Measurements from ENCODE around the gene TANC1.

Gene TANC1

DNA sequence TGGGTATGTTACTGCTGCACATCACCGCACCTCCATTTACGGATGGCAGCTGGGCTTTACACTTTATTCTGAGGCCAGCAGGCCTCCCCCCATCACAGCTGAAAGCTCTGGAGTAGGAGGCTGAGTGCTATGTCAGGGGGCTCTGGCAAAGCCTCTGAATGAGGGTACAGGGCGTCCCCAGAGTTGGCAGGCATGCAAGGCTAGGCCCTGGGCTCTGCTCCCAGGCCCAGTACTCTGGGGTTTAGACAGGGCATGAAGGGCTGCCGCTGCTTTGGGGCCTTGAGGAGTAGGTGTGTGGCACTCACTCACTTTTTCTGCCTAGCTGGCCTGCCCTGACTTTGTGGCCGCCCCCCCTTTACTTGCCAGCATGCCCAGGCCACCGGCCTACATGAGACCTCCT, 227.3 kb downstream of the TANC1 start:
- DNase-seq (ENCODE audit: low read depth in 1 of 2, low spot score in 1 of 2) = no peak
- in situ Hi-C loops (cut with HindIII; ENCODE audit: low pct_unique_long_range_greater_than_20kb, low sequenced_read_pairs) = no loop called here

DNA sequence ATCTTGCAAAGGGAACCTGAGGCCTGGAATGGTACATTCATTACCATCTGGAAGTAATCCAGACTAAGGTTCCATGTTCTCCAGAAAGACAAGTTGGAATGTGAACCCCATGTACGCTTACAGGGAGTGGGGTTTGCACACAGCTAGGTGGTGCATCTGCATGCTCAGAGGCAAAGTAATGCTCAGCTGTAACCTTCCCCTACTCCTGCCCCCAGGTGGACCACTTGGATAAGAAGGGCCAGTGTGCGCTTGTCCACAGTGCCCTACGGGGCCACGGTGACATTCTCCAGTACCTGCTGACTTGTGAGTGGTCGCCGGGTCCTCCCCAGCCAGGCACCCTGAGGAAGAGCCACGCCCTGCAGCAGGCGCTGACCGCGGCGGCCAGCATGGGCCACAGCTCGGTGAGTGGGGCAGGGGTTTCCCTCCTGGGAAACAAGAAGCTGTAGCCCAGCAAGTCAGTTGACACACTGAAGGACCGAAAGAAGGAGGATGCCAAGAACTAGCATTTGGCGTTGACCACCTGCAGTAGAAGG, 228.0 kb downstream of the TANC1 start:
- in situ Hi-C loops (cut with HindIII; ENCODE audit: low pct_unique_long_range_greater_than_20kb, low sequenced_read_pairs) = no loop called here
- TF ChIP-seq JUND (IDR thresholded peaks at IDR 0.05; ENCODE audit: low read depth) = no peak

More for the DNA sequence above, 227.3 kb downstream of the TANC1 start:
- no peak for TF ChIP-seq JUND (IDR thresholded peaks at IDR 0.05; ENCODE audit: low read depth)

DNA sequence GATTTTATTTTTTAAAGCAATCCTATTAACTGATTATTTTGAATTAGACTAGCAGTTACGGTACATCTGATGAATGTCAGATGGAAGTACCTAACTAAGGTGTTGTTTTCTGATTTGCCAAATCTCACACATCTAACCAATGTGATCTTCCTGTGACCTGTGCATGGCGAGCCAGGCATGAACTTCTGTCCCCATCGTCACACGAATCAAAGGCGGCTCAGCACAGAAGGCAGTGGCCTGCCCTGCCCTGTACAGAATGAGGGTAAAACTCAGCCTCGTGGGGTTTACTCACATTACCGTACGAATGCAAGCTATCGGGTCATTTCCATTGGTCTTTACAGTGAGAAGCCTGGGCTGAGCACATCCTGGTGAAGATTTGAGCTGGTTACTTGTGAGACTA, 230.8 kb downstream of the TANC1 start:
- DNase-seq (ENCODE audit: low read depth in 1 of 2, low spot score in 1 of 2) = no peak
- in situ Hi-C loops (cut with HindIII; ENCODE audit: low pct_unique_long_range_greater_than_20kb, low sequenced_read_pairs) = no loop called here
- no peak for TF ChIP-seq JUND (IDR thresholded peaks at IDR 0.05; ENCODE audit: low read depth)

More for the DNA sequence above, 228.0 kb downstream of the TANC1 start:
- DNase-seq (ENCODE audit: low read depth in 1 of 2, low spot score in 1 of 2) = no peak

DNA sequence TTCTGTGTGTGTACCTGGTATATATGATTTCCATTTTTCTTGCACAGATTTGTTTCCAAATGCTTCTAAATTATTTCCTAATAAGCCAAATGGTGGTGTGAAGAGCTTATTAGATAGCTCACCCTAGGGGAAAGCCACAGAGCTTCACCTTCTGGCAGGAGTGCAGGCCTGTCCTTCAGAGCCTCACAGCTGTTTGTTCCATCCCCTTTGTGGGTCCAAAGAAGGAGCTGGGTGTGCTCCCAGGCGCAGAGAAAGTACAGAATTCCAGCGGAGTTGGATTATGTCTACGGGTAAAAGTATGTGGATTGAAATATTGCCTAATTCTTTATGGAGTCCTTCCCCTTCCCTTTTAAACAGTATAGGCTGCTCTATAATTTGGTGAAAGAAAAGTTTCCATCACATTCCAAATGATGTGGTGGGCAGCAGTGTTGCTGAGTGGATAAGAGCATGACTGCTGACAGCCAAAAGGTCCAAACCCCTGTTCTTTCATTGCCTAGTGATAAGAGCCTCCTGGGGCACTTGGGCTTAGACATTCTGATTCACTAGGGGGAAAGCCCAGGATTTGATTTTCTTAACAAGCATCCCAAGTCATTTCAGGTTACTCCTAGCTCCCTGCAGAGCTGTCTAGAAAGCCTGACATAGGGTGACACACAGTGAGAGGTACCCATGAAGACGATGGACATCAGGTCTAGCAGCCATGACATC, 231.5 kb downstream of the TANC1 start:
- TF ChIP-seq JUND (IDR thresholded peaks at IDR 0.05; ENCODE audit: low read depth) = no peak
- no peak for DNase-seq (ENCODE audit: low read depth in 1 of 2, low spot score in 1 of 2)
- in situ Hi-C loops (cut with HindIII; ENCODE audit: low pct_unique_long_range_greater_than_20kb, low sequenced_read_pairs) = no loop called here

DNA sequence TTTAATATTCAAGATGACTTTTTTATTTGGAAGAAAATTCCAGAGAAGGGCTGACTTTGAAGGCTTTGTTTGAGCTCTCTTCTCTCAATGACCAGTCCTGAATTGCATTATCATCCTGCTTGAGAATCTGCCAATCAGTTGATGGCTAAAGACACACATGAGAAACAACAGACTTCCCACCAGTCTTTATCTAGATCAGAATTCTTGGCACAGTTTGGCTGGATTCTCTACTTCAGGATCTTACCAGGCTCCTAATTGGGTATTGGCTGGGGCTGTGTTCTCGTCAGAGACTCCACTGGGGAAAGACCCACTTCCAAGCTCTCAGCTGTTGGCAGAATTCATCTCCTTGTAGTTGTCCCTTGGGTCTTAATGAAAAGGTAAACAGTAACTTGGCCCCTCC, 232.1 kb downstream of the TANC1 start:
- in situ Hi-C loops (cut with HindIII; ENCODE audit: low pct_unique_long_range_greater_than_20kb, low sequenced_read_pairs) = no loop called here
- peak in 1 of 2 experiments; percentile 62 for DNase-seq (ENCODE audit: low read depth in 1 of 2, low spot score in 1 of 2)
- no peak for TF ChIP-seq JUND (IDR thresholded peaks at IDR 0.05; ENCODE audit: low read depth)

DNA sequence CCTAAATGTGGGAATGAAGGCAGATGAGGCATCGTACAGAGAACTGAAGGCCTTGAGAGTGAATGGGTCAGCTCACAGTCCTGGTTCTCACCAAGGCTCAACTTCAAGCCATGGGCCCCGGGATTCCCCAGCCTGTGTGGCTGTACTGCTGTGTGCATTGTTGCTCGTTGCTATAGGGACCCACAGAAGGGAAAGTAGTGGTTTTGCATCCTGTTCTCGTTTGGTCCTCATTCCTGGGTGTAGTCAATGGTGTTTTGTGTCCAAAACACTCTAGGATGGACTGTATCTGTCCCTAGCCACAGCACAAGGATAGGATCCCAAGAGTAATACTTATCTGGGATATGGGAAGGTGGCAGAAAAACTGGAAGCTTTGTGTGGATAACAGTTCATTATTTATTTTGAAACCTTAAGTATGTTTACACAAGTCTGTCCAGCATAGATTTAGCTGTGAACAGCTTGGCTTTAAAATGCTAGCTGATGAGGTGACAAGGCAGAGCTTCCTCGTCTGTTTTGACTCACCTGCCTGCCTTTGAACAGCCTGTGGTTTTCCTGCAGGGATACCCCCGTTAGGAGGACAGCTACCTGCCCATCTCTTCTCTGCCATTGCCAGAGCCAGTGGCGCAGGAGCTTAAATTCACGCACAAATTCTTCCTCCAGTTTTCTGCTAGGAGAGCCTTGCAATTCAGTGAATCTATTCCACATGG, 233.1 kb downstream of the TANC1 start:
- no peak for TF ChIP-seq JUND (IDR thresholded peaks at IDR 0.05; ENCODE audit: low read depth)
- DNase-seq (ENCODE audit: low read depth in 1 of 2, low spot score in 1 of 2) = peak in 1 of 2 experiments; percentile 13
- in situ Hi-C loops (cut with HindIII; ENCODE audit: low pct_unique_long_range_greater_than_20kb, low sequenced_read_pairs) = no loop called here

DNA sequence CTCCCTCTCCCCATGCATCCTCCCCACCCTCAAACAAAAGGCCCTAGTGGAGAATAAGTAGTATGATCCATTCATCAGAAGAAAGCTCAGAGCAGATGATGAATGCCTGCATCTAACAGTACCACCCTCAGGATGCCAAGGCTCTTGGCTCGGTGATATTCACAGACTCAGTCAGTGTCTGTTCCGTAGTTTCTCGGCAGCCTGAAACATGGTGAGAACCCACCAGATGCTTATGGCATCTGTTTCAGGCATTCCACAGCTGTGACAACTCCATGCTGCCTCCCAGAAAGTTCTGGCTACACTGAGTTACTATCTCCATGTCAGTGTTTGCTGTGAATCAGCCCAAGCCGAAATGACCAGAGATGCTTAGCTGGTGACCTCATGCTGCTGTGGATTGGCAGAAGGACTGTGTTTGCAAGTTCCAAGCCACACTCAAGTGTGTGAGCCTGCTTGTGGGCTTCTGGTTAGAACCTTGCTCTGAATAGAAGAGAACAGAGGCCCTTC, 234.2 kb downstream of the TANC1 start:
- no peak for DNase-seq (ENCODE audit: low read depth in 1 of 2, low spot score in 1 of 2)
- TF ChIP-seq JUND (IDR thresholded peaks at IDR 0.05; ENCODE audit: low read depth) = no peak
- in situ Hi-C loops (cut with HindIII; ENCODE audit: low pct_unique_long_range_greater_than_20kb, low sequenced_read_pairs) = no loop called here

DNA sequence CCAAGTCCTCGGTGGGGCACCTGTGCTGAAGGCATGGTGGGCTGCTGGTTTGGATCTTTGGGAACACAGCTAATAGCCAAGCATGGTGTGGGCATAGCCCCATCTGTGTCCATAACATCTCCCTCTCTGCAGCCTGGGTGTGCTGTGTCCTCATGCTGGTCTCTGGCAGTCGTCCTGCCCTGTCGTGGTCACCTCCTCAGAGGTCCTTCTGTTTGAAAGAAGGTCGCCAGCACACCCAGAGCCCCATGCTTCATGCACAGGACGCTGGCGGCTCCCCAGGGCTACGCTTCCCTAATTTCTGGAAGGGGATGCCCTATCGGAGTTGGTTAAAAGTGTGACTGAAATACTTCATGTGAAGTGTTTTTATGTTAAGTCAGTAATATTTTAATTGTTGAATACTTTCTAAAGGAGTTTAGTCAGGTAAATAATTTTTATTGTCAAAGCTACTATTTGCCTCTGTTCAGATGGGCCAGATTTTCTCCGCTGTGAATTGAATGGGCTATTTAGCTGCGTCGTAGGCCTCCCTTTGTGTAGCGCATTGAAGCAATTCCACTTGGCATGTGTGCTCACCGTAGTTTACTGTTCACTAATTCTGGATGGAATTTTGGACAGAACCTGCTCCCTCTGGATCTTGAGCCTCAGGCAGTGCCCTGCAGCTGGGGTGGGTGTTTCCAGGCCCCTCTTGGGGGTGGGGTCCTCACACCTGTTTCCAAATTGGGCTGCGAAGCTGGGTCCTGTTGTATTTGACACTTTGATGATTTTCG, 236.1 kb downstream of the TANC1 start:
- in situ Hi-C loops (cut with HindIII; ENCODE audit: low pct_unique_long_range_greater_than_20kb, low sequenced_read_pairs) = no loop called here
- TF ChIP-seq JUND (IDR thresholded peaks at IDR 0.05; ENCODE audit: low read depth) = no peak
- no peak for DNase-seq (ENCODE audit: low read depth in 1 of 2, low spot score in 1 of 2)

DNA sequence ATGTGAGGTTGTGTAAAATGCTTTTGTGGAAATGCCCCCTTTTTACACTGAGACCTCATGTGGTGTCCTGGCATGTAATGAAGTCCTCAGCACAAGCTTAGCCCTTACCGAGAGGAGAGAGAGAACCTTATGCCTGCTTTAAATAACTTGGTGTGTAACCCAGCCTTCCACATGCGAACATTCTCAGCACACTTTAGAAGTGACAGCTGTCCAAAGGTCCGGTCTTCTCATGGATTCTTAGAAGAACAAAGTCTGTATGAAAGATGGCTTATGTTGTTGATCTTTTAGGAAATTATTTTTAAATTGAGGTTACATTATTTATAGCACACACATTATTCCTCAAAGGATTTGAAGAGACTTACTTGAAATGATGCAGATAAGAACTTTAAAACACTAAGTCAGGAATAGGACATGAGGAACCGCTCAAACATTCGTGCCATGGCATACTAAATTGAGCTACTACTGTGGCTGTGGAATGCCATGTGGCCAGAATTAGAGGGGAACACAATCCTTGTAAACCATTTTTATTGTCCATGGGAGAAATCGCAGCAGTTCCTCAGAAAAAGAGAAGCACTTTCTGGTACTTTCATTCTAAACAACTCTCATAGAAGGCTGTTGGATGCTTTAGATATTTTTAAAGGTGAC, 238.4 kb downstream of the TANC1 start:
- in situ Hi-C loops (cut with HindIII; ENCODE audit: low pct_unique_long_range_greater_than_20kb, low sequenced_read_pairs) = no loop called here
- no peak for TF ChIP-seq JUND (IDR thresholded peaks at IDR 0.05; ENCODE audit: low read depth)
- no peak for DNase-seq (ENCODE audit: low read depth in 1 of 2, low spot score in 1 of 2)

DNA sequence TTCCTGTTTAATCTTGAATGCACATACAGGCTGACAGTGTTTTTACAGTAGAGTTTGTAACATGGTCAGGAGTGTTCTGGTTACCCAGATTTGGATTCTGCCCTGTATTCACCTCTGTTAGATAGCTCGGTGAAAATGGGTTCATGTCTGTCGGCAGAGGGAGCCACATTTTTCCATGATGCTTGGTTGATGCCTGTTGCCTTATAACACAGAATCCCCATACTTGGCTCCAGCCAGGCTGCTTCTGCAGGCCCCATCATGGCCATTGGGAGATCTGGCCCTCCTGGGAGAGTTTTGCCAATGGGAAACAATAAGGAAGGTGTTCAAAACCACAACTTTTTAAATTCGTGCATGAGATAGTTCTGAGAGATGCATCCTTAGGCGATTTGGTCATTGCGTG, 240.0 kb downstream of the TANC1 start:
- DNase-seq (ENCODE audit: low read depth in 1 of 2, low spot score in 1 of 2) = no peak
- in situ Hi-C loops (cut with HindIII; ENCODE audit: low pct_unique_long_range_greater_than_20kb, low sequenced_read_pairs) = no loop called here
- no peak for TF ChIP-seq JUND (IDR thresholded peaks at IDR 0.05; ENCODE audit: low read depth)

DNA sequence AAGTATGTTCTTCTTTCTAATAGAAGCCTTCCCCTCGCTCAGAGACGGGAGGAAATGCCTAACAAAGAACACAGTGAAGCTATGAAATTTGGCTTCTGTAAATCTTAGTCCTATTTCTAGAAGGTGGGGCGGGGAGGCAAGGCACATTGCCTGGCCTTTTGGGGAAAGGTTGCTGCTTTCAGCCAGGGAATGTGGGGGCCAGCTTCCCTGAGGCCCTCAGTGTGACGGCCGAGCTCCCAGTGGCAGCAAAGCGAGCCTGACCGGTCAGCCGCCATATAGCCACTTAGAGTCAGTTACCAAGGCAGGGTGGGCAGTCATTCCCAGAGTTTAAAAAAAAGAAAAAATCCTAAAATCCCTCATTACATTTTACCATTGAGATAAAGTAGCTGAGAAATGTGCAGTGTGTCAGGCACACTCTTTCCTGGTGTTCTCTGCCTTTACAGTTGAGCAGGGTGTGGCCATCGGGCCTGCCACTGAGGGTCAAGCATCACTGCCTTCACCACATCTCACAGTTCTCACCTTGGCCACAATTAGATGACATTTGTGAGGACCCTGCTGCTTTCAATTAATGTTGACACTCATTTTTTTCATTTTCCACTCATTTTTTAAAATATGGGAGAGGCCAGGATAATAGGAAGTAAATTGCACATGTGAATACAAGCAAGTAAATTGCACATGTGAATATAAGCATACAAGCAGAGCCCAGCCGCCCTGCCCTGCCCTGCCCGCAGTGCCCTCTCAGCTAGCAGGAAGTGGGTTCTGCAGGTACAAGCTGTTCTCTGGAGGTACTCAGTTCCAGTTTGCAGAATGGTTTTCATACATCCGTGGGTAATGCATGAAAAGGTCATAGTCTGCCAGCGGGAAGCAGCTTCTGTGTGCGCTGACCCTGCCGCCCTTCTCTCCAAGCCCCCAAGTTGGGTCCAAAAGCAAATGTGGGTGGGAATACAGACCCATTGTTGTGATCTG, 241.2 kb downstream of the TANC1 start:
- no peak for TF ChIP-seq JUND (IDR thresholded peaks at IDR 0.05; ENCODE audit: low read depth)
- in situ Hi-C loops (cut with HindIII; ENCODE audit: low pct_unique_long_range_greater_than_20kb, low sequenced_read_pairs) = no loop called here
- DNase-seq (ENCODE audit: low read depth in 1 of 2, low spot score in 1 of 2) = no peak

All from T47D (cell line).